Nephron (organoid): Measurements from ENCODE around the gene RAB3A.
A peak's percentile ranks its signal among the peaks of the same experiment; 100 is the strongest.
"Not testable (repeated sequence)": the region's sequence is repeated elsewhere in the genome, so short reads cannot be mapped to it uniquely, and the experiment has no call there.

Source experiments
- H3K27ac Mint-ChIP-seq, 3 experiments: 2 replicates each; pipeline ENCODE4 v1.8.0; 2020; ENCODE audit warnings: mixed read lengths in 3 of 3, mild to moderate bottlenecking in 2 of 3, moderate library complexity in 1 of 3
- H3K27me3 Mint-ChIP-seq: 2 replicates; pipeline ENCODE4 v1.8.0; 2021; ENCODE audit warnings: low read depth, mild to moderate bottlenecking, moderate library complexity, mixed read lengths
- H3K36me3 Mint-ChIP-seq: 2 replicates; pipeline ENCODE4 v1.8.0; 2020; ENCODE audit warnings: low read depth, mixed read lengths
- H3K4me1 Mint-ChIP-seq: 2 replicates; pipeline ENCODE4 v1.8.0; 2020; ENCODE audit warnings: mixed read lengths
- H3K4me3 Mint-ChIP-seq, 3 experiments: 2 replicates each; pipeline ENCODE4 v1.8.0; 2020; ENCODE audit warnings: mild to moderate bottlenecking in 3 of 3, mixed read lengths in 3 of 3, moderate library complexity in 2 of 3
- H3K9me3 Mint-ChIP-seq: 2 replicates; pipeline ENCODE4 v1.8.0; 2020; ENCODE audit warnings: mixed read lengths
- TF ChIP-seq, protein P1 (sequence below), 3 experiments: fragments of 200-600 bp; sonication (generic); IDR thresholded peaks; one replicate each; pipeline ENCODE4 v1.5.0; 2021; ENCODE audit warnings: antibody characterized with exemption in 3 of 3; ENCODE audit not compliant: unreplicated experiment in 3 of 3

The RAB3A gene

DNA sequence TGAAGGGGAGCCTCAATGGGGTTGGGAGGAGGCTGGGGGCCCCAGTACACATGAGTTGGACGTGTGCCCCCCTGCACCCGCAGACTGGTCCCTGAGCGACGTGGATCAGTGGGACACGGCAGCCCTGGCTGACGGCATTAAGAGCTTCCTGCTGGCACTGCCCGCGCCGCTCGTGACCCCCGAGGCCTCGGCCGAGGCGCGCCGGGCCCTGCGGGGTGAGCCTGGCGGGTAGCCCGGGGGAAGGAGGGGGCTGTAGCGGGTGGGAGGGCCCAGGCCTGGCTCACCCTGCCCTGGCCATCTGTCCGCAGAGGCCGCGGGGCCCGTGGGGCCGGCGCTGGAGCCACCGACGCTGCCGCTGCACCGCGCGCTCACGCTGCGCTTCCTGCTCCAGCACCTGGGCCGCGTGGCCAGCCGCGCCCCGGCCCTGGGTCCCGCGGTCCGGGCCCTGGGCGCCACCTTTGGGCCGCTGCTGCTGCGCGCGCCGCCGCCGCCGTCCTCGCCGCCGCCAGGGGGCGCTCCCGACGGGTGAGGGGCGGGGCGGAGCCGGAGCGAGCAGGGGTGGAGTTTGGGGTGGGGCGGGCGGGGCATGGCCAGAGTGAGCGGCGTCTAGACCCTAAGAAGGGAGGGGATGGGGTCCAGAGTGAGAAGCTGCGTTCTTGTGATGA is 42.7 kb downstream of the RAB3A start:
- TF ChIP-seq, protein P1, sequence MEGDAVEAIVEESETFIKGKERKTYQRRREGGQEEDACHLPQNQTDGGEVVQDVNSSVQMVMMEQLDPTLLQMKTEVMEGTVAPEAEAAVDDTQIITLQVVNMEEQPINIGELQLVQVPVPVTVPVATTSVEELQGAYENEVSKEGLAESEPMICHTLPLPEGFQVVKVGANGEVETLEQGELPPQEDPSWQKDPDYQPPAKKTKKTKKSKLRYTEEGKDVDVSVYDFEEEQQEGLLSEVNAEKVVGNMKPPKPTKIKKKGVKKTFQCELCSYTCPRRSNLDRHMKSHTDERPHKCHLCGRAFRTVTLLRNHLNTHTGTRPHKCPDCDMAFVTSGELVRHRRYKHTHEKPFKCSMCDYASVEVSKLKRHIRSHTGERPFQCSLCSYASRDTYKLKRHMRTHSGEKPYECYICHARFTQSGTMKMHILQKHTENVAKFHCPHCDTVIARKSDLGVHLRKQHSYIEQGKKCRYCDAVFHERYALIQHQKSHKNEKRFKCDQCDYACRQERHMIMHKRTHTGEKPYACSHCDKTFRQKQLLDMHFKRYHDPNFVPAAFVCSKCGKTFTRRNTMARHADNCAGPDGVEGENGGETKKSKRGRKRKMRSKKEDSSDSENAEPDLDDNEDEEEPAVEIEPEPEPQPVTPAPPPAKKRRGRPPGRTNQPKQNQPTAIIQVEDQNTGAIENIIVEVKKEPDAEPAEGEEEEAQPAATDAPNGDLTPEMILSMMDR (IDR thresholded peaks at IDR 0.05; ENCODE audit: unreplicated experiment in 3 of 3): peak; percentile 52 to 62 (median 57)
- H3K36me3 Mint-ChIP-seq: peaks cover 27% of the 10 kb centered on the region
- no peaks in the 10 kb centered on the region for H3K27me3 Mint-ChIP-seq
- H3K9me3 Mint-ChIP-seq: no peaks in the 10 kb centered on the region
- peaks cover 11% of the 10 kb centered on the region for H3K4me1 Mint-ChIP-seq
- peak overlapping the region; percentile 44 to 58 (median 56) for H3K4me3 Mint-ChIP-seq
- H3K27ac Mint-ChIP-seq: no peak overlapping the region

DNA sequence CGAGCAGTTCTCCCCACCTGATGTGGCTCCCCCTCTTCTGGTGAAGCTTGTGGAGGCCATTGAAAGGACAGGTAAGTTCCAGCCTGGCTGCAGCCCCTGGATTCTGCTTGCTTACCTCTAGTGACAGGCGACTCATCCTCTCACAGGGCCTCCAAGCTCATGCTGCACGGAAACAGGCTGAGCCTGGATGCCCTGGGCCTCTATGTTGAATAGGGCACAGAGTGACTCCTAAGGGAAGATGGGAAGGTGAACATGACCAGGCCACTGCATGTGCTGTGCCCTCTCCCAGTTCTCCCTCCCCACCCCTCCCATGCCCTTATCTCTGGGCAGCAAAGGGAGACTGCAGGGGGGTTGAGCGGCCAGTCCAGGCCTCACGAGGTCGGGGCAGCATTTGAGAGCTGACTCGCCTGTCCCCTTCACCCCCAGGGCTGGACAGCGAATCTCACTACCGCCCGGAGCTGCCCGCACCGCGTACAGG is 43.3 kb downstream of the RAB3A start:
- Mint-ChIP-seq H3K27me3 (no peaks in the 10 kb centered on the region), H3K27ac (peak overlapping the region in 1 of 3 experiments; percentile 59), H3K4me1 (peaks cover 12% of the 10 kb centered on the region), H3K4me3 (peak overlapping the region; percentile 29 to 61 (median 59)), H3K36me3 (peaks cover 22% of the 10 kb centered on the region), H3K9me3 (no peaks in the 10 kb centered on the region)
- TF ChIP-seq, protein P1 (IDR thresholded peaks at IDR 0.05; ENCODE audit: unreplicated experiment in 3 of 3): no peak

DNA sequence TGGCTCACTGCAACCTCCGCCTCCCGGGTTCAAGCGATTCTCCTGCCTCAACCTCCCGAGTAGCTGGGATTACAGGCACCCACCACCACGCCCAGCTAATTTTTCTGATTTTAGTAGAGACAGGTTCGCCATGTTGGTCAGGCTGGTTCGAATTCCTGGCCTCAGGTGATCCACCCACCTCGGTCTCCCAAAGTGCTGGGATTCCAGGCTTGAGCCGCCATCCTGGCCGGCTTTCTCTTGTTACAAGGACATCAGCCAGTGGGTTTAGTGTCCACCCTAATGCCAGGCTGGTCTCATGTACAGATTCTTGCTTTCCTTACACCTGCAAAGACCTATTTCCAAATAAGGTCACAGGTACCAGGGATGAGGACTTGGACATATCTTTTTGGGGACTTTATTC is 44.0 kb downstream of the RAB3A start:
- Mint-ChIP-seq H3K27ac (no peak overlapping the region), H3K4me1 (peaks cover 12% of the 10 kb centered on the region), H3K9me3 (no peaks in the 10 kb centered on the region), H3K36me3 (peaks cover 21% of the 10 kb centered on the region), H3K27me3 (no peaks in the 10 kb centered on the region), H3K4me3 (no peak overlapping the region)
- TF ChIP-seq, protein P1 (IDR thresholded peaks at IDR 0.05; ENCODE audit: unreplicated experiment in 3 of 3): no peak

DNA sequence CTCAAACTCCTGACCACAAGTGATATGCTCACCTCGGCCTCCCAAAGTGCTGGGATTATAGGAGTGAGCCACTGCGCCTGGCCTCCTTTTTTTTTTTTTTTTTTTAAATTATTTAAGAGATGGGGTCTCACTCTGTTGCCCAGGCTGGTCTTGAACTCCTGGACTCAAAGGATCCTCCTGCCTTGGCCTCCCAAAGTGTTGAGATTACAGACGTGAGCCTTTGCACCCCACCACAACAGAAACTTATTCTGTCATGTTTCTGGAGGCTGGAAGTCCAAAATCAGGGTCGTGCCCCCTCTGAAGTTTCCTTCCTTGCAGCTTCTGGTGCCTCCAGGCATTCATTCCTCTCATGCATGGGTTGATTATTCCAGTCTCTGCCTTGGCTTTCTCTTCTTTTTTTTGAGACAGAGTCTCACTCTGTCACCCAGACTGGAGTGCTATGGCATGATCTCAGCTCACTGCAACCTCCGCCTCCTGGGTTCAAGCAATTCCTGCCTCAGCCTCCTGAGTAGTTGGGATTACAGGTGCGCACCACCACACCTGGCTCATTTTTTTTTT is 44.7 kb downstream of the RAB3A start:
- H3K27me3 Mint-ChIP-seq, H3K27ac Mint-ChIP-seq, H3K9me3 Mint-ChIP-seq, H3K4me3 Mint-ChIP-seq: not testable (repeated sequence)
- Mint-ChIP-seq H3K4me1 (peaks cover 16% of the 10 kb centered on the region), H3K36me3 (peaks cover 21% of the 10 kb centered on the region)

DNA sequence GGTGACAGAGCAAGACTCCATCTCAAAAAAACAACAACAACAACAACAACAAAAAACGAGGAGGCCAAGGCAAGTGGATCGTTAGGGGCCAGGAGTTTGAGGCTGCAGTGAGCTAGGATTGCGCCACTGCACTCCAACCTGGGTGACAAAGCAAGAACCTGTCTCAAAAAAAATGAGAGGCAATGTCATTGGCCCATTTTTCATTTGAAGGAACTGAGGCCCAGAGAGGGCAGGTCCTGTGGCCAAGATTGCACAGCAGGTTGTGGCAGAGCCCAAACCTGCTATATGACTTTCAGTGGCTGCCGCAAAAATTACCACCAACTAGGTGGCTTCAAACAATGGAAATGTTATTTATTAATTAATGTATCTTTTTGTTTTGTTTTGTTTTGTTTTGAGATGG is 45.4 kb downstream of the RAB3A start:
- Mint-ChIP-seq H3K9me3 (no peaks in the 10 kb centered on the region), H3K4me1 (peaks cover 19% of the 10 kb centered on the region), H3K27ac (peak overlapping the region in 1 of 3 experiments; percentile 82)

DNA sequence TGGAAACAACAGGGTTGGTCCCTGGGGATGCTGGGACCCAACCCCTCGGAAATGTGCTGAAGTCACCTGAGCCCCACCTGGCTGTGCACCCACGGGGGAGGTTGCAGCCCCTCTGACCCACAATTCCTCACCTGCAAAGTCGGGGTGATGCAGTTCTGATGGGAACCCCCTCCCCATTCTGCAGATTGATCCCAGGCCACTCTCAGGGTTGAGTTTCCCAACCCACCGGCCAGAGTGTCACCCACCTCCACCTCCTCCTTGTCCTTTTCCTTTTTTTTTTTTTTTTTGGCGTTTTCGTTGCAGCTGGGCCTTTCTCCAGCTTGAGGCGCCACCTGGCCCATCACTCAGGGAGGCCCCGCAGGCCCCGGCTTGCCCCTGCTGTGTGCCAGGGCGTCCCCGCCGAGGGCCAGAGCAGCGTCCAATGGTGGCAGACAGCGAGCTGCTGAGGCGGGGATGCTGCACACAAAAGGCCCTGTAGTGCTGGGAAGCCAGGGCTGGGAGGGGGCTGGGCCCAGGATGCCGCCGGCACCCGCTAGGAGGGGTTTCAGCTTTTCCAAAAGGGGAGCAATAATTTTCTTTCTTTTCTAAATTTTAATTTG is 46.3 kb downstream of the RAB3A start:
- H3K27ac Mint-ChIP-seq: peak overlapping the region; percentile 73 to 86 (median 82)
- H3K4me3 Mint-ChIP-seq: peak overlapping the region; percentile 31 to 46 (median 32)
- TF ChIP-seq, protein P1 (IDR thresholded peaks at IDR 0.05; ENCODE audit: unreplicated experiment in 3 of 3): no peak
- peaks cover 11% of the 10 kb centered on the region for H3K36me3 Mint-ChIP-seq
- no peaks in the 10 kb centered on the region for H3K27me3 Mint-ChIP-seq
- no peaks in the 10 kb centered on the region for H3K9me3 Mint-ChIP-seq
- H3K4me1 Mint-ChIP-seq: peaks cover 21% of the 10 kb centered on the region

More for the DNA sequence above, 45.4 kb downstream of the RAB3A start:
- no peaks in the 10 kb centered on the region for H3K27me3 Mint-ChIP-seq
- TF ChIP-seq, protein P1 (IDR thresholded peaks at IDR 0.05; ENCODE audit: unreplicated experiment in 3 of 3): no peak
- H3K36me3 Mint-ChIP-seq: peaks cover 18% of the 10 kb centered on the region
- H3K4me3 Mint-ChIP-seq: no peak overlapping the region
